ENCODE data around the gene VEGFA.

DNA sequence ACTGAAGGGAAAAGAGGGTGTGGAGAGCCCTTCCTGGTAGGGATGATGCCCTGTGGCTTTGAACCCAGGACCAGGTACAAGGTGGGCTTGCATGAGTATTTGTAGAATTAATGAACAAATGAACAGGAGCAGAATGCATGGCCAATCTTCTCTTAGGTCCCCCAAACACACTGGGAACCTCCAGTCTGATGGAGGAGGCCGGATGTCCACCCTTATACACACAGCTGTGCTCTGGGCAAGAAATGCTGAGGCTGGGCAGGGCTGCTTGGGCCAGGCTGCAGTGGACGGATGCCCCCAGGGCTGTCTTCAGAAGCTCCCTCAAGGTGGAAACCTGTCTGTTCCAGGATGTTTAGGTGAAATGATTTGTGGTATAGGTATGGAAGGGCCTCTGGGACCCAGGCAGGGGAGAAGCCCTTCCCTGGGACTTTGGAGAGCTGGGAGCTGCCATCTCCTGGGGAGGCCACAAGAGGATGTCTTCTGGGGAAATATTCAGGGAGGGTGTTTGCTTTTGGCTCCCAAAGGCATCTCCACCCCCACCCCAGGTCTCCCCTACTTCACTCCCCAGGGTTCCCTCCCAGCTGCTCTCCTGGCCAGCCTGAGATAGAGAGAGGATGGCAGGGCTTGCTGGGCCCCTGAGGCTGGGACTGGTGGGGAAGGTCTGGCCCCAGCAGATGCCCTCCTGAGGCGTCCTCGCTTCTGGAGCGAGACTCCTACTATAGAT, 23.3 kb downstream of the VEGFA start:
- TF ChIP-seq POLR2AphosphoS5 (IDR thresholded peaks at IDR 0.05; ENCODE audit: low read depth, low read length) = no peak
- TF ChIP-seq POLR2A (IDR thresholded peaks at IDR 0.05; ENCODE audit: low read depth, low read length) = no peak
- no peak for TF ChIP-seq TAF1 (IDR thresholded peaks at IDR 0.05; ENCODE audit: low read depth, low read length)
- no peak for TF ChIP-seq SPI1 (IDR thresholded peaks at IDR 0.05; ENCODE audit: low read depth, low read length)
- TF ChIP-seq POU2F2 (IDR thresholded peaks at IDR 0.05; ENCODE audit: low read depth, low read length) = no peak
- TF ChIP-seq PAX5 (IDR thresholded peaks at IDR 0.05; ENCODE audit: insufficient read depth, low read length, severe bottlenecking) = no peak

Data from GM12891 (cell line).